Stimulated activated naive CD8-positive, alpha-beta T cell treated with anti-CD3 and anti-CD28 coated beads, Interleukin-15, amount 100 ng/mL, for 72 hours (primary cell): ENCODE data around the gene IL1A.
A peak's percentile ranks its signal among the peaks of the same experiment; 100 is the strongest.

Source experiments
- ATAC-seq: fragments of 150-1000 bp; cut with Tn5 transposase; 2 replicates; pipeline ENCODE4 v1.10.0; 2021; ENCODE audit warnings: mild to moderate bottlenecking, moderate library complexity
- DNase-seq, 2 donors: peaks; one replicate each; pipeline ENCODE4 v3.0.0; 2021 to 2022
- H3K27ac Mint-ChIP-seq, 2 donors: one replicate each; pipeline ENCODE4 v1.8.0; 2022; ENCODE audit warnings: mild to moderate bottlenecking in 2 of 2, mixed read lengths in 2 of 2, moderate library complexity in 2 of 2
- H3K27me3 Mint-ChIP-seq: one replicate; pipeline ENCODE4 v1.8.0; 2022; ENCODE audit warnings: mixed read lengths
- H3K4me1 Mint-ChIP-seq: one replicate; pipeline ENCODE4 v1.8.0; 2022; ENCODE audit warnings: mild to moderate bottlenecking, mixed read lengths
- H3K4me3 Mint-ChIP-seq, 2 donors: one replicate each; pipeline ENCODE4 v1.8.0; 2022; ENCODE audit warnings: mild to moderate bottlenecking in 2 of 2, mixed read lengths in 2 of 2, moderate library complexity in 1 of 2
- H3K9me3 Mint-ChIP-seq, 2 donors: one replicate each; pipeline ENCODE4 v1.8.0; 2022; ENCODE audit warnings: mixed read lengths in 2 of 2

Gene IL1A

DNA sequence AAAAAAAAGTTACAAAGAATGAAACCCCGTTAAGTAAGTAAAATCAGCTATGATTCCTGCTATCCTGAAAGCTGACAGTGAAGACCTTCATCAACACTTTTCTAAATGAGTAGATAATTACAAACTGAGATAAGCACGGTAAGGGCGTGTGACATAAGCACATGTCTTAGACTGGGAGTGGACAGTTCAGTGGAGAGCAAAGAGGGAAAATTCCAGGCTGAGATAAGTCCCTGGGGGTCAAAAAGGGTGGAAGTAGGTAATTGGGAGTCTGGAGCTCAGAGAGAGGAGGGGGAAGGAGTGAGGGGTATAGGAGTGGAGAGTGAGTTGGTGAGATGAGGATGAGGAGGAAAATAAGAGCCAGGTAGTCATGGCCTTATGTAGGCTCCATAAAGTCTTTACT, 4.4 kb upstream of the IL1A start:
- DNase-seq, result no peak
- peaks cover 9% of the 10 kb centered on the region for H3K4me1 Mint-ChIP-seq
- H3K4me3 Mint-ChIP-seq, result no peak overlapping the region
- peaks cover 4 to 9% of the 10 kb centered on the region in 2 donors for H3K9me3 Mint-ChIP-seq
- ATAC-seq, result no peak
- H3K27me3 Mint-ChIP-seq, result peaks cover 37% of the 10 kb centered on the region
- no peak overlapping the region for H3K27ac Mint-ChIP-seq

GRCh38 chr2:112787729-112788393, 3.6 kb upstream of the IL1A start:
- Mint-ChIP-seq H3K27ac (no peak overlapping the region), H3K4me1 (peaks cover under 1% of the 10 kb centered on the region)

GRCh38 chr2:112787294-112787693, 3.0 kb upstream of the IL1A start:
- DNase-seq (no peak), ATAC-seq (no peak)
- Mint-ChIP-seq H3K4me1 (no peaks in the 10 kb centered on the region), H3K27ac (no peak overlapping the region), H3K27me3 (peaks cover 43% of the 10 kb centered on the region), H3K4me3 (no peak overlapping the region), H3K9me3 (no peaks in the 10 kb centered on the region)

More at GRCh38 chr2:112787729-112788393, 3.6 kb upstream of the IL1A start:
- H3K4me3 Mint-ChIP-seq, result no peak overlapping the region
- peaks cover 0 to under 1% of the 10 kb centered on the region in 2 donors for H3K9me3 Mint-ChIP-seq
- ATAC-seq (no peak), DNase-seq (no peak)
- H3K27me3 Mint-ChIP-seq, result peaks cover 41% of the 10 kb centered on the region

GRCh38 chr2:112783187-112783714, 1.0 kb downstream of the IL1A start:
- Mint-ChIP-seq H3K9me3 (no peaks in the 10 kb centered on the region), H3K4me1 (no peaks in the 10 kb centered on the region), H3K27ac (no peak overlapping the region), H3K27me3 (peaks cover 54% of the 10 kb centered on the region), H3K4me3 (no peak overlapping the region)
- DNase-seq (no peak), ATAC-seq (no peak)

DNA sequence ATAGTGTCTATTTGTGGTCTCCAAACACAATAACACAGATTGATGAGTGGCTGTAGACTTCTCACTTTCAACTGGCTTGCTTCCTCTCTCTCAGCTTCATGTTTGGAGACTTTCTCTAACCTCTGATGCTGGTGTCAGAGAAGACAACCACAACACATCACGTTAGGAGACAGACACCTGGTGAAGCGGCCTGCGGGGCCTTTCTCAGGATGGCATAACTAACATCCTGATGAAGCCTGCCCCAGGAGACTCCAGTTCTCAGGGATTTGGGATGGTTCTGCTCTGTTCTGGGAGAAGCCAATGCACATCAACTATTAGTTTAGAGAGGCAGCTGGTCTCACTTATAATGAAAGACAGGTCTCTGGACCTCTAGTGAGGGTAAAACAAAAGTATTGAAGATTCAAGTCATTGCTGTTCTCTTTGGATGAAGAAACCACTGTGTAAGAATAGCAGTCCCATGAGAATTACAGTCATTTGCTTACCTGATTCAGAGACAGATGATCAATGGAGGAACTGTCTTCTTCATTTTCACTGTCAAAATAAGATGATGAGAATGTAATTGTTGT, 2.0 kb downstream of the IL1A start:
- ATAC-seq, result no peak
- H3K4me3 Mint-ChIP-seq, result no peak overlapping the region
- H3K4me1 Mint-ChIP-seq, result peaks cover 5% of the 10 kb centered on the region
- peaks cover 59% of the 10 kb centered on the region for H3K27me3 Mint-ChIP-seq
- H3K9me3 Mint-ChIP-seq, result peaks cover 3 to 4% of the 10 kb centered on the region in 2 donors
- DNase-seq, result no peak
- no peak overlapping the region for H3K27ac Mint-ChIP-seq

- Mint-ChIP-seq H3K27me3 (peaks cover 47% of the 10 kb centered on the region), H3K4me3 (no peak overlapping the region), H3K27ac (no peak overlapping the region), H3K9me3 (peaks cover 10 to 15% of the 10 kb centered on the region in 2 donors), H3K4me1 (peaks cover 12% of the 10 kb centered on the region)
- no peak for ATAC-seq
- no peak for DNase-seq
These were observed 4.7 kb downstream of the IL1A start for GRCh38 chr2:112779598-112779997.

- Mint-ChIP-seq H3K27me3 (peaks cover 28% of the 10 kb centered on the region), H3K9me3 (peaks cover 10 to 15% of the 10 kb centered on the region in 2 donors), H3K4me1 (peaks cover 12% of the 10 kb centered on the region), H3K4me3 (peak overlapping the region in 1 of 2 donors; percentile 57), H3K27ac (peak overlapping the region; percentile 47 to 60)
- DNase-seq (no peak), ATAC-seq (no peak)
These were observed 7.3 kb downstream of the IL1A start for GRCh38 chr2:112777036-112777435.

GRCh38 chr2:112776113-112776512, 8.2 kb downstream of the IL1A start:
- DNase-seq, result no peak
- H3K27me3 Mint-ChIP-seq, result peaks cover 21% of the 10 kb centered on the region
- H3K4me1 Mint-ChIP-seq, result peaks cover 12% of the 10 kb centered on the region
- H3K4me3 Mint-ChIP-seq, result no peak overlapping the region
- H3K27ac Mint-ChIP-seq, result no peak overlapping the region
- ATAC-seq, result peak; percentile 18
- H3K9me3 Mint-ChIP-seq, result peaks cover 10 to 15% of the 10 kb centered on the region in 2 donors

DNA sequence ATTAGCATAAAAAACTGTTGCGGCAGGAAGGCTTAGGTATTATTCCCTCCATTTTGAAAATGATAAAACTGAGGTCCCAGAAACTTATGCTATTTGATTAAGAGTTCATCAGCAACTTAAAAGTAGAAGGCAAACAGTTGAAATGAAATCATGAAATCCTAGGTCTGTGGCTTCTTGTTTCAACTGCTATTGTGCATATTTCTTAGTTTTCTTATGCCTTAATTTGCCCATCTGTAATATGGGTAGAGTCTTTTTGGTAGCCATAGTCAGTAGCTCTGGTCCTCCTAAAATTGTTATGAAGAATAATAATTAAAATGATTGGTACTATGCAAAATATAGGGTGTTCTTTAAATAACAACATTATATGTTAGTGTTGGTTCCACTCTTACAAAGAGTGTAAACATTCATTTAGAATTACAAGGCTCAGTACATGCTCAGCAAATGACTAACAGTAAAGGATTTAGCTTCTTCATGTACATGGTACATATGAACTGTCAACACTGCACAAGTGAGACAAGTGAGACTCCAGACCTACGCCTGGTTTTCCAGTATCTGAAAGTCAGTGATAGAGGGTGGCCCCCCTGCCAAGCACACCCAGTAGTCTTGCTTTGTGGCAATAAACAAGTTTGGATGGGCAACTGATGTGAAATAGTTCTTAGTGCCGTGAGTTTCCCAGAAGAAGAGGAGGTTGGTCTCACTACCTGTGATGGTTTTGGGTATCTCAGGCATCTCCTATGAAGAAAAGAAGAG, 9.6 kb downstream of the IL1A start:
- H3K4me3 Mint-ChIP-seq, result no peak overlapping the region
- H3K27me3 Mint-ChIP-seq, result peaks cover 21% of the 10 kb centered on the region
- no peak overlapping the region for H3K27ac Mint-ChIP-seq
- no peak for DNase-seq
- ATAC-seq, result no peak
- peaks cover 12% of the 10 kb centered on the region for H3K4me1 Mint-ChIP-seq
- peaks cover 10 to 15% of the 10 kb centered on the region in 2 donors for H3K9me3 Mint-ChIP-seq

DNA sequence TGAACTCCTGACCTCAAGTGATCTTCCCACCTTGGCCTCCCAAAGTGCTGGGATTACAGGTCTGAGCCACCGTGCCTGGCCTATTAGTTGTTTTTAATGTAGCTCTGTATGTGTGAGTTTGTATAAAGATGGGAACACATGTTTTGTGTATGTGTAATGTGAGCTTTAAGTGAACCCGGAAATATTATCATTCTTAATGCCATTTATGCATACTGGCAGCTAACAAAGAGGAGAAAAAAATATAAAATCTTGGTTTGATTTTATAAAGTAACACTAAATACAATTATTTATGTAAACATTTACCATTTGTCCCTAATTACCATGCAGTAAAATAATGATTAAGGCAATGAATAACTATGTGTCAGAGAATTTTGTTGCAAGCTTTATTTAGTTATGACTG, 10.7 kb downstream of the IL1A start:
- Mint-ChIP-seq H3K27ac (no peak overlapping the region), H3K27me3 (peaks cover 13% of the 10 kb centered on the region), H3K4me3 (no peak overlapping the region), H3K4me1 (peaks cover 12% of the 10 kb centered on the region), H3K9me3 (peaks cover 10 to 15% of the 10 kb centered on the region in 2 donors)
- no peak for ATAC-seq
- no peak for DNase-seq

DNA sequence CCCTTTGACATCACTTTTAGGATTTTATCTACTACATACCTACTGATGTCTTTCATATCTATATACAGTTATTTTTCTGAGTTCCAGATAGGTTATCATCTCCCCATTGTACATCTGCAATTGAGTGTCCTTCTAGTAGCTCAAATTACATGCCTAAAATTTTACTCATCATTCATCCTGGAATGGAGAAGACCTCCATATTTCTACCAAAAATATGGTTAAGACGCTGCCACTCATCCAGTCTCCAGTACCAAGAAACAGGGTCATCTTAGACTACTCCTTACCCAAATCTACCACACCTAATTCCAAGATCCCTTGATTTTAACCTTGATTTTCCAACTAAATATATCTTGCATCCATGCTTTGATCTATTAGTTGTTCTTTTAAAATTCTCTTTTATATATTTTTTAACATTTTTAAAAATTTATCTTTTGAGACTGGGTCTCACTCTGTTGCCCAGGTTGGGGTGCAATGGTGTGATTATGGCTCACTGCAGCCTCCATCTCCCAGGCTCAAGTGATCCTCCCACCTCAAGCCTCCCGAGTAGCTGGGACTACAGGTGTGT, 11.3 kb downstream of the IL1A start:
- no peak for DNase-seq
- Mint-ChIP-seq H3K9me3 (peaks cover 10 to 15% of the 10 kb centered on the region in 2 donors), H3K27me3 (peaks cover 13% of the 10 kb centered on the region), H3K27ac (no peak overlapping the region), H3K4me3 (no peak overlapping the region), H3K4me1 (peaks cover 12% of the 10 kb centered on the region)
- no peak for ATAC-seq

GRCh38 chr2:112772322-112772721, 12.0 kb downstream of the IL1A start:
- no peak for DNase-seq
- H3K4me1 Mint-ChIP-seq, result peaks cover 7% of the 10 kb centered on the region
- H3K4me3 Mint-ChIP-seq, result no peak overlapping the region
- no peak overlapping the region for H3K27ac Mint-ChIP-seq
- H3K9me3 Mint-ChIP-seq, result peaks cover 8 to 10% of the 10 kb centered on the region in 2 donors
- ATAC-seq, result no peak
- peaks cover 8% of the 10 kb centered on the region for H3K27me3 Mint-ChIP-seq

DNA sequence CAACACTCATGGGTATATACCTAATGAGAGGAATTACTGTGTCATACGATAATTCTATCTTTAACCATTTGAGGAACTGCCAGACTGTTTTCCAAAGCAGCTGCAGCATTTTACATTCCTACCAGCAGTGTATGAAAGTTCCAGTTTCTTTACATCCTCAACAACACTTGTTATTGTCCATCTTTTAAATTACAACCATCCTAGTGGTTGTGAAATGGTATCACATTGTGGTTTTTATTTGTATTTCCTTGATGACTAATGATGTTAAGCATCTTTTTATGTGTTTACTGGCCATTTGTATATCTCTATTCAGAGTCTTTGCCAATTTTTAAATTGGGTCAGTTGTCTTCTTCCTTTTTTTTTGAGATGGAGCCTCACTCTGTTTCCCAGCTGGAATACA, 15.9 kb downstream of the IL1A start:
- H3K4me3 Mint-ChIP-seq, result no peak overlapping the region
- H3K27ac Mint-ChIP-seq, result no peak overlapping the region
- ATAC-seq, result no peak
- peaks cover 23% of the 10 kb centered on the region for H3K4me1 Mint-ChIP-seq
- no peaks in the 10 kb centered on the region for H3K9me3 Mint-ChIP-seq
- no peaks in the 10 kb centered on the region for H3K27me3 Mint-ChIP-seq
- DNase-seq, result no peak

- Mint-ChIP-seq H3K4me1 (peaks cover 29% of the 10 kb centered on the region), H3K4me3 (no peak overlapping the region), H3K27ac (peak overlapping the region in 1 of 2 donors; percentile 35), H3K27me3 (no peaks in the 10 kb centered on the region), H3K9me3 (no peaks in the 10 kb centered on the region)
- ATAC-seq (no peak), DNase-seq (no peak)
These were observed 16.5 kb downstream of the IL1A start for GRCh38 chr2:112767693-112768330.

DNA sequence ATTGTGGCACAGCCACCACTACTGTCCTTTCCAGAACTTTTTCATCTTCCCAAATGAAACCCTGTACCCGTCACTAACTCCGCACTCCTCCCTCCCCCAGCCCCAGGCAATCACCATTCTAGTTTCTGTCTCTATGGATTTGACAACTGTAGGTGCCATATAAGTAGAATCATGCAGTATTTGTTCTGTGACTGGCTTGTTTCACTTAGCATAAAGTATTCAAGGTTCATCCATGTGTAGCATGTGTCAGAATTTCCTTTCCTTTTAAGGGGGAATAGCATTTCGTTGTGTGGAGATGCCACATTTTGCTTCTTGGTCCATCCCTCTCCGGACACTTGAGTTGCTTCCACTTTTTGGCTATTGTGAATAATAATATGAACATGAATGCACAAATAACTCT, 19.0 kb downstream of the IL1A start:
- ATAC-seq, result no peak
- no peak for DNase-seq
- Mint-ChIP-seq H3K4me3 (peak overlapping the region; percentile 93 to 99), H3K27ac (no peak overlapping the region), H3K4me1 (peaks cover 41% of the 10 kb centered on the region), H3K9me3 (no peaks in the 10 kb centered on the region), H3K27me3 (no peaks in the 10 kb centered on the region)
